Activated naive CD8-positive, alpha-beta T cell treated with anti-CD3 and anti-CD28 coated beads for 36 hours (primary cell): ENCODE measurements around the gene GNG8. TPM values are rescaled to one million over a fixed set of nuclear protein-coding genes. Genes with fewer than 3 reads are reported as not detected.
A peak's percentile ranks its signal among the peaks of the same experiment; 100 is the strongest.

Experiments used
- DNase-seq: peaks from one replicate; pipeline ENCODE4 v3.0.0; 2021
- H3K27ac Mint-ChIP-seq: one replicate; pipeline ENCODE4 v1.8.0; 2022; ENCODE audit warnings: mild to moderate bottlenecking, moderate library complexity, mixed read lengths
- H3K27me3 Mint-ChIP-seq: one replicate; pipeline ENCODE4 v1.8.0; 2022; ENCODE audit warnings: mild to moderate bottlenecking, mixed read lengths
- H3K36me3 Mint-ChIP-seq: one replicate; pipeline ENCODE4 v1.8.0; 2021; ENCODE audit warnings: mild to moderate bottlenecking, mixed read lengths
- H3K4me1 Mint-ChIP-seq: one replicate; pipeline ENCODE4 v1.8.0; 2021; ENCODE audit warnings: mixed read lengths
- H3K4me3 Mint-ChIP-seq: one replicate; pipeline ENCODE4 v1.8.0; 2022; ENCODE audit warnings: mild to moderate bottlenecking, moderate library complexity, mixed read lengths
- H3K9me3 Mint-ChIP-seq: one replicate; pipeline ENCODE4 v1.8.0; 2022; ENCODE audit warnings: mixed read lengths
- total RNA-seq, 2 experiments: library from RNA; stranded (reverse); gene quantifications; one replicate each; pipeline ENCODE4 v1.2.3, GENCODE V29; 2021

GNG8 gene
- total RNA-seq, 2 experiments from 2014 or later: 20.4 to 21.3 TPM

- H3K4me1 Mint-ChIP-seq: peaks cover 9% of the 10 kb centered on the region
- H3K4me3 Mint-ChIP-seq: no peak overlapping the region
- H3K9me3 Mint-ChIP-seq: no peaks in the 10 kb centered on the region
- peaks cover 67% of the 10 kb centered on the region for H3K27me3 Mint-ChIP-seq
- H3K36me3 Mint-ChIP-seq: peaks cover 6% of the 10 kb centered on the region
- DNase-seq: no peak
- no peak overlapping the region for H3K27ac Mint-ChIP-seq
Observed at GRCh38 chr19:46654621-46655152, 18.7 kb upstream of the GNG8 start.

GRCh38 chr19:46650445-46650844 lies 14.4 kb upstream of the GNG8 start:
- H3K9me3 Mint-ChIP-seq: peaks cover 6% of the 10 kb centered on the region
- peak overlapping the region; percentile 25 for H3K4me3 Mint-ChIP-seq
- peaks cover 10% of the 10 kb centered on the region for H3K36me3 Mint-ChIP-seq
- H3K4me1 Mint-ChIP-seq: peaks cover 8% of the 10 kb centered on the region
- no peak for DNase-seq
- no peak overlapping the region for H3K27ac Mint-ChIP-seq
- peaks cover 61% of the 10 kb centered on the region for H3K27me3 Mint-ChIP-seq

GRCh38 chr19:46648961-46649960 lies 13.3 kb upstream of the GNG8 start:
- DNase-seq: no peak
- peaks cover 10% of the 10 kb centered on the region for H3K36me3 Mint-ChIP-seq
- no peak overlapping the region for H3K4me3 Mint-ChIP-seq
- peaks cover 55% of the 10 kb centered on the region for H3K27me3 Mint-ChIP-seq
- H3K4me1 Mint-ChIP-seq: peaks cover 8% of the 10 kb centered on the region
- H3K27ac Mint-ChIP-seq: no peak overlapping the region
- peaks cover 6% of the 10 kb centered on the region for H3K9me3 Mint-ChIP-seq

- no peak for DNase-seq
- peaks cover 46% of the 10 kb centered on the region for H3K27me3 Mint-ChIP-seq
- peaks cover 8% of the 10 kb centered on the region for H3K4me1 Mint-ChIP-seq
- H3K4me3 Mint-ChIP-seq: peak overlapping the region; percentile 16
- no peak overlapping the region for H3K27ac Mint-ChIP-seq
- peaks cover 10% of the 10 kb centered on the region for H3K36me3 Mint-ChIP-seq
- H3K9me3 Mint-ChIP-seq: peaks cover 6% of the 10 kb centered on the region
Observed at GRCh38 chr19:46648060-46648960, 12.3 kb upstream of the GNG8 start.

GRCh38 chr19:46646402-46646801 lies 10.4 kb upstream of the GNG8 start:
- H3K27me3 Mint-ChIP-seq: peaks cover 42% of the 10 kb centered on the region
- H3K27ac Mint-ChIP-seq: no peak overlapping the region
- peaks cover 10% of the 10 kb centered on the region for H3K36me3 Mint-ChIP-seq
- no peak for DNase-seq
- peaks cover 6% of the 10 kb centered on the region for H3K9me3 Mint-ChIP-seq
- peaks cover 8% of the 10 kb centered on the region for H3K4me1 Mint-ChIP-seq
- no peak overlapping the region for H3K4me3 Mint-ChIP-seq

GRCh38 chr19:46644720-46645119 lies 8.7 kb upstream of the GNG8 start:
- H3K27me3 Mint-ChIP-seq: peaks cover 32% of the 10 kb centered on the region
- no peak for DNase-seq
- no peak overlapping the region for H3K27ac Mint-ChIP-seq
- peaks cover 6% of the 10 kb centered on the region for H3K9me3 Mint-ChIP-seq
- H3K4me1 Mint-ChIP-seq: peaks cover 5% of the 10 kb centered on the region
- peaks cover 6% of the 10 kb centered on the region for H3K36me3 Mint-ChIP-seq
- H3K4me3 Mint-ChIP-seq: no peak overlapping the region

GRCh38 chr19:46640656-46641055 lies 4.7 kb upstream of the GNG8 start:
- Mint-ChIP-seq H3K27me3 (peaks cover 13% of the 10 kb centered on the region), H3K4me3 (no peak overlapping the region)

GRCh38 chr19:46639358-46640182 lies 3.6 kb upstream of the GNG8 start:
- Mint-ChIP-seq H3K27me3 (peaks cover 13% of the 10 kb centered on the region), H3K9me3 (no peaks in the 10 kb centered on the region), H3K4me3 (no peak overlapping the region), H3K27ac (no peak overlapping the region), H3K36me3 (no peaks in the 10 kb centered on the region), H3K4me1 (peaks cover 7% of the 10 kb centered on the region)
- DNase-seq: peak; percentile 60

More at GRCh38 chr19:46640656-46641055, 4.7 kb upstream of the GNG8 start:
- Mint-ChIP-seq H3K4me1 (peaks cover 2% of the 10 kb centered on the region), H3K27ac (no peak overlapping the region), H3K9me3 (no peaks in the 10 kb centered on the region), H3K36me3 (no peaks in the 10 kb centered on the region)
- no peak for DNase-seq

- Mint-ChIP-seq H3K27me3 (peaks cover 7% of the 10 kb centered on the region), H3K4me3 (no peak overlapping the region), H3K27ac (no peak overlapping the region), H3K36me3 (peaks cover 12% of the 10 kb centered on the region), H3K9me3 (no peaks in the 10 kb centered on the region), H3K4me1 (peaks cover 19% of the 10 kb centered on the region)
- DNase-seq: no peak
Observed at GRCh38 chr19:46637224-46637623, 1.2 kb upstream of the GNG8 start.

- Mint-ChIP-seq H3K27me3 (no peaks in the 10 kb centered on the region), H3K36me3 (peaks cover 14% of the 10 kb centered on the region), H3K4me3 (peak overlapping the region; percentile 82), H3K4me1 (peaks cover 22% of the 10 kb centered on the region), H3K9me3 (no peaks in the 10 kb centered on the region), H3K27ac (no peak overlapping the region)
- DNase-seq: no peak
Observed at GRCh38 chr19:46634656-46635218, 1.3 kb downstream of the GNG8 start.

GRCh38 chr19:46634045-46634655 lies 1.9 kb downstream of the GNG8 start:
- Mint-ChIP-seq H3K36me3 (peaks cover 14% of the 10 kb centered on the region), H3K4me3 (peak overlapping the region; percentile 83), H3K9me3 (no peaks in the 10 kb centered on the region), H3K27ac (peak overlapping the region; percentile 80), H3K27me3 (no peaks in the 10 kb centered on the region), H3K4me1 (peaks cover 22% of the 10 kb centered on the region)
- DNase-seq: peak; percentile 96

- no peak for DNase-seq
- Mint-ChIP-seq H3K4me3 (peak overlapping the region; percentile 83), H3K4me1 (peaks cover 22% of the 10 kb centered on the region), H3K9me3 (no peaks in the 10 kb centered on the region), H3K27ac (peak overlapping the region; percentile 26), H3K36me3 (peaks cover 14% of the 10 kb centered on the region), H3K27me3 (no peaks in the 10 kb centered on the region)
Observed at GRCh38 chr19:46633130-46633529, 2.9 kb downstream of the GNG8 start.

GRCh38 chr19:46631481-46631880 lies 4.5 kb downstream of the GNG8 start:
- Mint-ChIP-seq H3K36me3 (peaks cover 14% of the 10 kb centered on the region), H3K27ac (no peak overlapping the region), H3K27me3 (no peaks in the 10 kb centered on the region), H3K4me3 (no peak overlapping the region), H3K9me3 (no peaks in the 10 kb centered on the region), H3K4me1 (peaks cover 24% of the 10 kb centered on the region)
- DNase-seq: no peak
